ENCODE measurements around the gene PSEN2. TPM values are rescaled to one million over a fixed set of nuclear protein-coding genes. Genes with fewer than 3 reads are reported as not detected.

PSEN2 gene
- polyA plus RNA-seq, 1 donor (not counting 4 experiments of a cell fraction or from before 2014, with no cell fraction given) = 9.5 TPM

- Histone ChIP-seq H3K27me3 (ENCODE audit: control insufficient read depth, extremely low read depth, insufficient read depth, low read length) (no peaks in the 10 kb centered on the region), H3K9ac (ENCODE audit: control insufficient read depth, extremely low read depth, insufficient read depth, low read length) (no peak overlapping the region), H3K4me1 (ENCODE audit: control insufficient read depth, extremely low read depth, insufficient read depth, low read length) (no peaks in the 10 kb centered on the region), H3K36me3 (ENCODE audit: control insufficient read depth in 2 of 2, extremely low read depth in 1 of 2, insufficient read depth in 2 of 2, low read length in 2 of 2) (peaks cover 0 to 5% of the 10 kb centered on the region in 2 experiments), H3K4me2 (ENCODE audit: control insufficient read depth, extremely low read depth, insufficient read depth, low read depth, low read length) (no peak overlapping the region), H3K4me3 (ENCODE audit: control insufficient read depth in 2 of 3, extremely low read depth in 1 of 3, insufficient read depth in 2 of 3, low read depth in 1 of 3, low read length in 3 of 3) (no peak overlapping the region), H3K9me1 (ENCODE audit: control insufficient read depth, extremely low read depth, insufficient read depth, low read length) (no peaks in the 10 kb centered on the region), H3K9me3 (ENCODE audit: control insufficient read depth, low read depth, low read length) (no peaks in the 10 kb centered on the region), H3K27ac (ENCODE audit: control insufficient read depth, insufficient read depth, low read length) (no peak overlapping the region), H2AFZ (ENCODE audit: control insufficient read depth, low read length) (no peak overlapping the region), H3K79me2 (ENCODE audit: control insufficient read depth, insufficient read depth, low read length) (no peaks in the 10 kb centered on the region), H4K20me1 (ENCODE audit: control insufficient read depth, extremely low read depth, insufficient read depth, low read length) (no peaks in the 10 kb centered on the region)
- dilution Hi-C loops (cut with MboI; ENCODE audit: extremely low pct_ligation_motif_present, low sequenced_read_pairs) = no loop called here
- no peak for FAIRE-seq
- DNase-seq (ENCODE audit: low read depth, low spot score) = no peak
- TF ChIP-seq CTCF (optimal IDR thresholded peaks at IDR 0.05 in 1 of 3, IDR thresholded peaks at IDR 0.05 in 1 of 3, conservative IDR thresholded peaks at IDR 0.05 in 1 of 3; ENCODE audit: extremely low read depth in 1 of 3, insufficient read depth in 2 of 3, low read length in 3 of 3) = no peak
- no peak for TF ChIP-seq EZH2 (IDR thresholded peaks at IDR 0.05; ENCODE audit: low read length)
Observed at GRCh38 chr1:226903819-226904716, 33.7 kb downstream of the PSEN2 start.

GRCh38 chr1:226904772-226905171 is 34.4 kb downstream of the PSEN2 start:
- no peaks in the 10 kb centered on the region for H3K79me2 ChIP-seq (ENCODE audit: control insufficient read depth, insufficient read depth, low read length)
- dilution Hi-C loops (cut with MboI; ENCODE audit: extremely low pct_ligation_motif_present, low sequenced_read_pairs) = no loop called here
- H4K20me1 ChIP-seq (ENCODE audit: control insufficient read depth, extremely low read depth, insufficient read depth, low read length) = no peaks in the 10 kb centered on the region
- DNase-seq (ENCODE audit: low read depth, low spot score) (no peak), FAIRE-seq (no peak)
- H3K27me3 ChIP-seq (ENCODE audit: control insufficient read depth, extremely low read depth, insufficient read depth, low read length) = no peaks in the 10 kb centered on the region
- no peaks in the 10 kb centered on the region for H3K9me1 ChIP-seq (ENCODE audit: control insufficient read depth, extremely low read depth, insufficient read depth, low read length)
- H3K4me2 ChIP-seq (ENCODE audit: control insufficient read depth, extremely low read depth, insufficient read depth, low read depth, low read length) = no peak overlapping the region
- no peak overlapping the region for H3K9ac ChIP-seq (ENCODE audit: control insufficient read depth, extremely low read depth, insufficient read depth, low read length)
- no peaks in the 10 kb centered on the region for H3K4me1 ChIP-seq (ENCODE audit: control insufficient read depth, extremely low read depth, insufficient read depth, low read length)
- H3K27ac ChIP-seq (ENCODE audit: control insufficient read depth, insufficient read depth, low read length) = no peak overlapping the region
- H2AFZ ChIP-seq (ENCODE audit: control insufficient read depth, low read length) = no peak overlapping the region
- H3K9me3 ChIP-seq (ENCODE audit: control insufficient read depth, low read depth, low read length) = no peaks in the 10 kb centered on the region
- peaks cover 0 to 1% of the 10 kb centered on the region in 2 experiments for H3K36me3 ChIP-seq (ENCODE audit: control insufficient read depth in 2 of 2, extremely low read depth in 1 of 2, insufficient read depth in 2 of 2, low read length in 2 of 2)
- no peak for TF ChIP-seq EZH2 (IDR thresholded peaks at IDR 0.05; ENCODE audit: low read length)
- no peak for TF ChIP-seq CTCF (optimal IDR thresholded peaks at IDR 0.05 in 1 of 3, IDR thresholded peaks at IDR 0.05 in 1 of 3, conservative IDR thresholded peaks at IDR 0.05 in 1 of 3; ENCODE audit: extremely low read depth in 1 of 3, insufficient read depth in 2 of 3, low read length in 3 of 3)
- H3K4me3 ChIP-seq (ENCODE audit: control insufficient read depth in 2 of 3, extremely low read depth in 1 of 3, insufficient read depth in 2 of 3, low read depth in 1 of 3, low read length in 3 of 3) = no peak overlapping the region
